Measurements from ENCODE around the gene DGKQ. TPM values are rescaled to one million over a fixed set of nuclear protein-coding genes. Genes with fewer than 3 reads are reported as not detected.

Gene DGKQ
- total and polyA plus RNA-seq, 2 donors (not counting 3 experiments of a cell fraction or from before 2014, with no cell fraction given) = 15.8 to 20.2 TPM

DNA sequence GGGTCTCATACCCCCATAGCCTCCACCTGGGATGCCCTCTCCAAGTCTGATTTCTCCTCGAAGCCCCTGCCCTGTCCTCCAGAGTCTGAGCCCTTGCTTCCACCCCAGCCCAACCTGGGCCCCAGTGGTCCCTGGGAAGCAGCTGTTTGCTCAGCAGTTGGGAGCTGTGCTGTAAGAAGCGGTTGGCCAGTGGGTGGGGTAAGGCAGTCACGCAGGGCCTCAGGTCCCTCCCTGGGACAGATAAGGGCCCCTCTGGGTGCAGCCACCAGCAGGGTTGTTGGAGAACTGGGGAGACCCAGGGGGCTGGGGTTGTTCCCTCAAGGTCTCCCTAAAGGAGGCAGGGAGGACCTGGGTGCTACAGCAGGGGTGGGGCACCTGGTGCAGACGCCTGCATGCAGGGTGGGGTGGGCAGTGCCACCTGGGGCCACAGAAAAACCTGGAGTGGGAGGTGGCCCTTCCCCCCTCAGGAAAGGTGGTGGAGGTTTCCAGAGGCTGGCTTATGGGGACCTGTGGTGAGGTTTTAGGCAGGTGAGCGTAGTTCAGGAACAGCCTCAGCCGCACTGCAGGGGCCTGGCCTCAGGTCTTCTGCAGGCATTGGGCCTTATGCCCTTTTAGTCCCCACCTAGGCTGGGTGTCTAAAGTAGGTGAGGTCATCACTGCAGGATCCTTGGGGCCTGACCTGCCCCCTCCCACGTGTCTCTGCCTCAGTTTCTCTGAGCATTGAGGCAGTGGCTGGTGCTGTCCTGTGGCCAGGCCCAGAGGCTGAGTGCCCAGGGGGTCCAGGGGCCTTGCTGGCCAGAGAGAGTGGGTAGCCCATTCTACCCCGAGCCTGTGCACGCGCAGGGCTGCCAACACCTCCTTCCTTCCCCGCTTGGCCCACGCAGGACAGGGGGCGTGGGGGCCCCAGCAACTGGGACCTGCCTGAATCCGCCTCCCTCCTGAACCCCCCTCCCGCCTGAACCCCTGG is 22.9 kb upstream of the DGKQ start:
- Histone ChIP-seq H2AFZ (ENCODE audit: low read depth, low read length) (no peak overlapping the region), H3K4me2 (ENCODE audit: insufficient read depth, low read length) (no peak overlapping the region), H3K36me3 (ENCODE audit: control insufficient read depth in 2 of 2, extremely low read depth in 1 of 2, insufficient read depth in 2 of 2, low read length in 2 of 2) (no peaks in the 10 kb centered on the region), H3K27me3 (ENCODE audit: control insufficient read depth in 2 of 2, insufficient read depth in 2 of 2, low read length in 2 of 2) (peaks cover 20 to 21% of the 10 kb centered on the region in 2 experiments), H3K4me1 (ENCODE audit: control insufficient read depth, extremely low read depth, insufficient read depth, low read length) (peaks cover 3% of the 10 kb centered on the region), H3K79me2 (ENCODE audit: control insufficient read depth, insufficient read depth, low read length) (no peaks in the 10 kb centered on the region), H3K27ac (ENCODE audit: insufficient read depth, low read depth, low read length) (no peak overlapping the region), H3K4me3 (replicated peaks in 1 of 3; ENCODE audit: insufficient read depth in 1 of 3, low read depth in 1 of 3, low read length in 3 of 3) (no peak overlapping the region), H3K9me3 (replicated peaks; ENCODE audit: control insufficient read depth, insufficient read depth, low read length) (no peaks in the 10 kb centered on the region), H3K9ac (replicated peaks; ENCODE audit: extremely low read depth, insufficient read depth, low read length) (no peak overlapping the region), H3K9me1 (replicated peaks; ENCODE audit: control insufficient read depth, extremely low read depth, insufficient read depth, low read length) (no peaks in the 10 kb centered on the region), H4K20me1 (replicated peaks; ENCODE audit: control insufficient read depth, extremely low read depth, insufficient read depth, low read length) (no peaks in the 10 kb centered on the region)
- TF ChIP-seq GATA2 (IDR thresholded peaks at IDR 0.05; ENCODE audit: insufficient read depth, insufficient read length, low read depth, low read length) (no peak), MYC (IDR thresholded peaks at IDR 0.05; ENCODE audit: low read depth, low read length) (no peak), POLR2A (IDR thresholded peaks at IDR 0.05; ENCODE audit: low read depth, low read length) (no peak), JUN (IDR thresholded peaks at IDR 0.05; ENCODE audit: borderline replicate concordance, insufficient read depth, insufficient read length, low read depth) (no peak), EZH2 (IDR thresholded peaks at IDR 0.05; ENCODE audit: borderline replicate concordance, low read depth, low read length, severe bottlenecking) (no peak), FOS (IDR thresholded peaks at IDR 0.05; ENCODE audit: borderline replicate concordance, insufficient read depth, low read length) (no peak), POLR2AphosphoS5 (IDR thresholded peaks at IDR 0.05; ENCODE audit: insufficient read depth, low read depth, low read length) (no peak)
- TF ChIP-seq, protein P1, sequence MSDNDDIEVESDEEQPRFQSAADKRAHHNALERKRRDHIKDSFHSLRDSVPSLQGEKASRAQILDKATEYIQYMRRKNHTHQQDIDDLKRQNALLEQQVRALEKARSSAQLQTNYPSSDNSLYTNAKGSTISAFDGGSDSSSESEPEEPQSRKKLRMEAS (IDR thresholded peaks at IDR 0.05; ENCODE audit: insufficient read depth, insufficient read length) = no peak
- TF ChIP-seq, protein P2, sequence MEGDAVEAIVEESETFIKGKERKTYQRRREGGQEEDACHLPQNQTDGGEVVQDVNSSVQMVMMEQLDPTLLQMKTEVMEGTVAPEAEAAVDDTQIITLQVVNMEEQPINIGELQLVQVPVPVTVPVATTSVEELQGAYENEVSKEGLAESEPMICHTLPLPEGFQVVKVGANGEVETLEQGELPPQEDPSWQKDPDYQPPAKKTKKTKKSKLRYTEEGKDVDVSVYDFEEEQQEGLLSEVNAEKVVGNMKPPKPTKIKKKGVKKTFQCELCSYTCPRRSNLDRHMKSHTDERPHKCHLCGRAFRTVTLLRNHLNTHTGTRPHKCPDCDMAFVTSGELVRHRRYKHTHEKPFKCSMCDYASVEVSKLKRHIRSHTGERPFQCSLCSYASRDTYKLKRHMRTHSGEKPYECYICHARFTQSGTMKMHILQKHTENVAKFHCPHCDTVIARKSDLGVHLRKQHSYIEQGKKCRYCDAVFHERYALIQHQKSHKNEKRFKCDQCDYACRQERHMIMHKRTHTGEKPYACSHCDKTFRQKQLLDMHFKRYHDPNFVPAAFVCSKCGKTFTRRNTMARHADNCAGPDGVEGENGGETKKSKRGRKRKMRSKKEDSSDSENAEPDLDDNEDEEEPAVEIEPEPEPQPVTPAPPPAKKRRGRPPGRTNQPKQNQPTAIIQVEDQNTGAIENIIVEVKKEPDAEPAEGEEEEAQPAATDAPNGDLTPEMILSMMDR (IDR thresholded peaks at IDR 0.05; ENCODE audit: extremely low read depth in 1 of 2, insufficient read depth in 1 of 2, low read depth in 1 of 2, low read length in 2 of 2) = no peak
- CTCF ChIA-PET = no interaction called here
- dilution Hi-C loops (cut with MboI; ENCODE audit: extremely low pct_ligation_motif_present, low sequenced_read_pairs) = no loop called here
- no peak for DNase-seq (ENCODE audit: low read depth, low spot score)
- intact Hi-C loops (cut with micrococcal nuclease) = no loop called here
- no peak for FAIRE-seq
- no TSS peak for BruUV-seq (replicated peaks)
- POLR2A ChIA-PET = no interaction called here

Measured in endothelial cell of umbilical vein (primary cell).